PC-9 (cell line): Measurements from ENCODE around the gene TPRKB. TPM values are rescaled to one million over a fixed set of nuclear protein-coding genes. Genes with fewer than 3 reads are reported as not detected.
"Not testable (repeated sequence)": the region's sequence is repeated elsewhere in the genome, so short reads cannot be mapped to it uniquely, and the experiment has no call there.

ENCODE experiments used
- BruUV-seq: library from RNA; stranded (reverse); fragments of 400-500 nt; replicated peaks from 2 replicates; lab custom pipeline; 2021; lab: Mats Ljungman, UMichigan
- CTCF ChIA-PET: fragments of 300-600 bp; sonication (Branson Sonifier 250); formaldehyde crosslinking; loops from one replicate; lab custom pipeline; 2022; ENCODE audit warnings: antibody characterized with exemption; lab: Charles Lee
- POLR2A ChIA-PET: fragments of 300-600 bp; sonication (Branson Sonifier 250); formaldehyde crosslinking; loops from one replicate; lab custom pipeline; 2022; ENCODE audit warnings: antibody characterized with exemption; ENCODE audit not compliant: unreplicated experiment; lab: Charles Lee
- DNase-seq, 2 experiments: peaks; one replicate each; pipeline versions ENCODE4 v3.0.0 to v3.0.0-alpha.2; 2015 to 2022; ENCODE audit warnings: mixed read lengths in 1 of 2
- H2AFZ ChIP-seq: fragments of 200-600 bp; sonication (generic); 2 replicates; pipeline ENCODE4 v1.8.1; 2017; ENCODE audit warnings: antibody characterized with exemption
- H3F3A ChIP-seq: fragments of 200-600 bp; sonication (generic); 2 replicates; pipeline ENCODE4 v1.8.1; 2017; ENCODE audit warnings: antibody characterized with exemption, mild to moderate bottlenecking, low read depth; ENCODE audit not compliant: insufficient read depth
- H3K27ac ChIP-seq: fragments of 200-600 bp; sonication (generic); 2 replicates; pipeline ENCODE4 v1.6.1; 2016; ENCODE audit warnings: mixed run types
- H3K27me3 ChIP-seq: fragments of 200-600 bp; sonication (generic); 2 replicates; pipeline ENCODE4 v1.6.1; 2016; ENCODE audit warnings: low read depth, mixed run types; ENCODE audit not compliant: insufficient read depth
- H3K36me3 ChIP-seq: fragments of 200-600 bp; sonication (generic); 2 replicates; pipeline ENCODE4 v1.6.1; 2016; ENCODE audit warnings: low read depth, mixed run types
- H3K4me1 ChIP-seq: fragments of 200-600 bp; sonication (generic); replicated peaks from 2 replicates; pipeline ENCODE4 v1.6.1; 2016; ENCODE audit warnings: mixed run types; ENCODE audit not compliant: insufficient read depth
- H3K4me2 ChIP-seq: fragments of 200-600 bp; sonication (generic); 2 replicates; pipeline ENCODE4 v1.6.1; 2017; ENCODE audit warnings: mixed run types
- H3K4me3 ChIP-seq: fragments of 200-600 bp; sonication (generic); 2 replicates; pipeline ENCODE4 v1.6.1; 2016; ENCODE audit warnings: mixed run types
- H3K79me2 ChIP-seq: fragments of 200-600 bp; sonication (generic); 2 replicates; pipeline ENCODE4 v1.6.1; 2017; ENCODE audit warnings: low read depth, mixed run types
- H3K9me2 ChIP-seq: fragments of 200-600 bp; sonication (generic); 2 replicates; pipeline ENCODE4 v1.8.1; 2017; ENCODE audit warnings: mild to moderate bottlenecking; ENCODE audit not compliant: insufficient read depth
- H3K9me3 ChIP-seq: fragments of 200-600 bp; sonication (generic); 2 replicates; pipeline ENCODE4 v1.8.1; 2016; ENCODE audit warnings: low read depth; ENCODE audit not compliant: insufficient read depth
- H4K20me1 ChIP-seq: fragments of 200-600 bp; sonication (generic); 2 replicates; pipeline ENCODE4 v1.8.1; 2017; ENCODE audit not compliant: insufficient read depth
- CTCF ChIP-seq: fragments of 200-600 bp; sonication (generic); conservative IDR thresholded peaks from 2 replicates; pipeline ENCODE4 v1.6.1; 2017; ENCODE audit warnings: mixed run types, antibody characterized with exemption, mild to moderate bottlenecking, moderate library complexity
- EZH2 ChIP-seq: fragments of 200-600 bp; sonication (generic); IDR thresholded peaks from 2 replicates; pipeline ENCODE4 v1.8.0; 2017; ENCODE audit warnings: antibody characterized with exemption, low read depth
- intact Hi-C: fragments of 100-400 bp; cut with micrococcal nuclease; formaldehyde crosslinking; loops from one replicate; pipeline ENCODE4 v1.10.0; 2022; ENCODE audit not compliant: unreplicated experiment
- total RNA-seq: library from RNA; stranded (reverse); gene quantifications from 2 replicates; pipeline ENCODE4 v1.2.3, GENCODE V29; 2021

Gene TPRKB
- total RNA-seq, 1 experiment from 2014 or later: 33.8 TPM

DNA sequence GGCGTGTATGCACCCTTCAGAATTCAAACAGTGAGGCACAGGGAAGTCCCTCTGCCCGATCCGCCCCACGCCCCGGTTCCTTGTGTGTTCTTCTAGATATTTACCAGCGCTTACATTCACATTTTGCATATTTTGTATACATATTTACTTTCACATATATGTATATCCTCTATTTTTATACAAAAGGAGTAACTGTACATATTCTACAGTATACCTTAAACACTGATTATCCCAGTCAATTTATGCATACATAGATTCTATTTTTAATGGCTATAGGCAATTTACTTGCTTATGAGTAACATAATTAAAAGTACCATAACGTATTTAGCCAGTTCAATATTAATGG, 43.1 kb upstream of the TPRKB start:
- no peak overlapping the region for H3K27ac ChIP-seq

DNA sequence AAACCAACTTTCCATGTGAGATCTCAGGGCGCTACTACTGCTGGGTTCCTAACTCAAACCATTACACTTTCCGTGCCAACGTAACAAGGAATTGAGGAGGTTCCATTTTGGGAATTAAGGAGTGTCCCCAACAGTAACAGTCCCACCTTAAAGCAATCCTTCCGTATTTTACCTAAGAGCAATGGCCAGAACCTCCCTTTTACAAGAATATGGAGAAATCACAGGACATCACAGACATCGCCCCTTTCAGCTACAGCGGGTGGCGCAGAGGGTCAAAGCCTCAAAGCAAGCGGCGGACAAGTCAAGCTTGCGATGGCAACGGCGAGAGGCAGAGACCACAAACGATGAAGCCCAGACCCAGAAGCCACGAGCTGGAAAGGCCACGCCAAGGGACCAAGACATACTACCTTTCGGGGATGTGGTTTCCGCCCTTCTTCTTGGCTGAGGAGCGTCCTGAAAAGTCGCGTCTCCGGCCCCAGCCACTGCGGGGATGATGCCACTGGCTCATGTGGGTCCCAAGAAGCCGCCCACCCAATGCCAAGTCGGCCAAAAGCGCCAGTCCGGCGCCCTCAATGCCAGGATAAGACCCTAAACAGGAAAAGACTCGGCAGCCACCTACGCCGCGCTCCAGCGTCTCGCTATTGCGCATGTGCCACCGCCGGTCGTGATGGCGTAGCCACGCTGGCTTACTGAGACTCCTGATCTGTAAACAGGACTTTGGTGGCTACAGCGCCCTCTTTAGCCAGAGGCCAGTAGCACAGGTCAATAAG, 42.5 kb upstream of the TPRKB start, which contains the start of gene DUSP11:
DUSP11 (minus strand) TSS at position 637 of the 770 bp plus-strand sequence; CDS start at position 508, 129 bp downstream.
- intact Hi-C loops: no loop called here
- POLR2A ChIA-PET: interaction anchor here (0.7 kb wide), 1 partner anchor 847 kb away, joined by 4 read pairs; no protein-coding TSS in a partner anchor

More for the DNA sequence above, 43.1 kb upstream of the TPRKB start:
- no peaks in the 10 kb centered on the region for H3K9me2 ChIP-seq
- no peaks in the 10 kb centered on the region for H3K27me3 ChIP-seq
- H2AFZ ChIP-seq: peak overlapping the region; percentile 100; the same call in 1 of the 2 replicates
- peak overlapping the region; percentile 70; the same call in 1 of the 2 replicates for H3K4me3 ChIP-seq
- intact Hi-C loops: no loop called here
- H3K4me1 ChIP-seq: peaks cover 22% of the 10 kb centered on the region
- H4K20me1 ChIP-seq: no peaks in the 10 kb centered on the region
- no TSS peak for BruUV-seq
- ChIA-PET POLR2A (no interaction called here), CTCF (interaction anchor here (0.6 to 0.7 kb wide), 2 partner anchors 59 to 65 kb away, joined by 5 read pairs; no protein-coding TSS in a partner anchor)
- H3K79me2 ChIP-seq: peaks cover 24% of the 10 kb centered on the region
- TF ChIP-seq CTCF: peak; percentile 55; the same call in 1 of the 2 replicates
- no peak for TF ChIP-seq EZH2
- no peaks in the 10 kb centered on the region for H3F3A ChIP-seq
- H3K9me3 ChIP-seq: no peaks in the 10 kb centered on the region
- peaks cover 13% of the 10 kb centered on the region for H3K36me3 ChIP-seq
- no peak for DNase-seq
- H3K4me2 ChIP-seq: peak overlapping the region; percentile 89

GRCh38 chr2:73778867-73779466, 41.8 kb upstream of the TPRKB start:
- H3K27ac ChIP-seq, H3K27me3 ChIP-seq, BruUV-seq, H3F3A ChIP-seq, H3K9me2 ChIP-seq, H3K9me3 ChIP-seq, intact Hi-C loops, DNase-seq, H4K20me1 ChIP-seq, CTCF ChIA-PET: not testable (repeated sequence)
- H3K36me3 ChIP-seq: peaks cover 23% of the 10 kb centered on the region
- POLR2A ChIA-PET: interaction anchor here (0.7 kb wide), 1 partner anchor 847 kb away, joined by 4 read pairs; no protein-coding TSS in a partner anchor
- peak overlapping the region; percentile 89 for H3K4me2 ChIP-seq
- H3K4me1 ChIP-seq: peaks cover 22% of the 10 kb centered on the region
- peaks cover 24% of the 10 kb centered on the region for H3K79me2 ChIP-seq
- H3K4me3 ChIP-seq: peak overlapping the region; percentile 70
- peak overlapping the region; percentile 100 for H2AFZ ChIP-seq

More for the DNA sequence above, 42.5 kb upstream of the TPRKB start, which contains the start of gene DUSP11:
- no peaks in the 10 kb centered on the region for H3K27me3 ChIP-seq
- TF ChIP-seq CTCF: peak; percentile 98
- TF ChIP-seq EZH2: no peak
- BruUV-seq: TSS peak; percentile 33
- H3K36me3 ChIP-seq: peaks cover 17% of the 10 kb centered on the region
- H3K4me1 ChIP-seq: peaks cover 22% of the 10 kb centered on the region
- H3F3A ChIP-seq: no peaks in the 10 kb centered on the region
- no peaks in the 10 kb centered on the region for H3K9me2 ChIP-seq
- peak within 1 kb of the TSS; percentile 89 for H3K4me2 ChIP-seq
- no peaks in the 10 kb centered on the region for H4K20me1 ChIP-seq
- peak within 1 kb of the TSS; percentile 70 for H3K4me3 ChIP-seq
- DNase-seq: peak; percentile 88 to 92
- peak within 1 kb of the TSS; percentile 100 for H2AFZ ChIP-seq
- H3K9me3 ChIP-seq: no peaks in the 10 kb centered on the region
- peaks cover 24% of the 10 kb centered on the region for H3K79me2 ChIP-seq
- CTCF ChIA-PET: interaction anchor here (0.6 kb wide), 1 partner anchor 58 kb away, joined by 5 read pairs; no protein-coding TSS in a partner anchor
- peak within 1 kb of the TSS; percentile 15; the same call in 1 of the 2 replicates for H3K27ac ChIP-seq
